ENCODE measurements around the gene WRAP53. TPM values are rescaled to one million over a fixed set of nuclear protein-coding genes. Genes with fewer than 3 reads are reported as not detected.
A peak's percentile ranks its signal among the peaks of the same experiment; 100 is the strongest.

The WRAP53 gene
- total RNA-seq, 4 donors from 2014 or later: 3.6 to 8.0 (median 4.8) TPM

- peaks cover 0 to 45% of the 10 kb centered on the region in 2 donors for H3K27me3 ChIP-seq
- DNase-seq (ENCODE audit: low spot score in 2 of 2): peak; percentile 24 to 25
- WGBS, 2 donors: 2% methylated on average over 26 to 34 of the region's 34 CpGs
Observed at GRCh38 chr17:7650509-7651096, 37.7 kb upstream of the WRAP53 start, which contains the start of gene ATP1B2. TSS of gene ATP1B2 (plus strand) at chr17:7650926. CDS start at chr17:7651519, 593 bp downstream.

DNA sequence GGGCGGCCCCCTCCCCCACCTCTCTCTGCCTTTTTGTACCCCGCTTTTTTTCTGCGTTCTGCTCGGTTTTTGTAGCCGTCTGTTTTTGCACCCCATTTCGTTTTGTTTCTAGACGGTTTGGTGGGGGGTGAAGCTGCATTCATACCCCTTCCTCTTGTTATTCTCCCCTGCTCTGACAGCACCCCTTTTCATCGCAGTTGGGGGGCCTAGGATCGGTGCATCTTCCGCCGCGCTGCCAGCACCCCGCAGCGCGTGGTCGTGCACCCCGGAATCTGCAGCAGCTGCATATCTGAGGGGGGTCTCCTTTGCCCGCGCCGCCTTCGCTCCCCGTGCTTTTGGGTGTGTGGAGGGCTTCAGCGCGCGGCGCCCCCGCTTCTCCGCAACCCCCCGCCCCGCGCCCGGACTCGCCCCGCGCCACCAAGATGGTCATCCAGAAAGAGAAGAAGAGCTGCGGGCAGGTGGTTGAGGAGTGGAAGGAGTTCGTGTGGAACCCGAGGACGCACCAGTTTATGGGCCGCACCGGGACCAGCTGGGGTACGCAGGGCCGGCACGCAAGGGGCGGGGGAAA is 37.1 kb upstream of the WRAP53 start:
- Histone ChIP-seq H3K27ac (peak overlapping the region; percentile 1 to 88 (median 74)), H3K27me3 (peaks cover 0 to 45% of the 10 kb centered on the region in 2 donors), H3K36me3 (no peaks in the 10 kb centered on the region), H3K4me3 (peak overlapping the region; percentile 28 to 62 (median 52)), H3K4me1 (peaks cover 0 to 25% (median 16%) of the 10 kb centered on the region in 4 donors), H3K9me3 (no peaks in the 10 kb centered on the region)
- TF ChIP-seq, protein P1, sequence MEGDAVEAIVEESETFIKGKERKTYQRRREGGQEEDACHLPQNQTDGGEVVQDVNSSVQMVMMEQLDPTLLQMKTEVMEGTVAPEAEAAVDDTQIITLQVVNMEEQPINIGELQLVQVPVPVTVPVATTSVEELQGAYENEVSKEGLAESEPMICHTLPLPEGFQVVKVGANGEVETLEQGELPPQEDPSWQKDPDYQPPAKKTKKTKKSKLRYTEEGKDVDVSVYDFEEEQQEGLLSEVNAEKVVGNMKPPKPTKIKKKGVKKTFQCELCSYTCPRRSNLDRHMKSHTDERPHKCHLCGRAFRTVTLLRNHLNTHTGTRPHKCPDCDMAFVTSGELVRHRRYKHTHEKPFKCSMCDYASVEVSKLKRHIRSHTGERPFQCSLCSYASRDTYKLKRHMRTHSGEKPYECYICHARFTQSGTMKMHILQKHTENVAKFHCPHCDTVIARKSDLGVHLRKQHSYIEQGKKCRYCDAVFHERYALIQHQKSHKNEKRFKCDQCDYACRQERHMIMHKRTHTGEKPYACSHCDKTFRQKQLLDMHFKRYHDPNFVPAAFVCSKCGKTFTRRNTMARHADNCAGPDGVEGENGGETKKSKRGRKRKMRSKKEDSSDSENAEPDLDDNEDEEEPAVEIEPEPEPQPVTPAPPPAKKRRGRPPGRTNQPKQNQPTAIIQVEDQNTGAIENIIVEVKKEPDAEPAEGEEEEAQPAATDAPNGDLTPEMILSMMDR (IDR thresholded peaks at IDR 0.05): no peak
- no peak for TF ChIP-seq EP300 (IDR thresholded peaks at IDR 0.05)
- no peak for TF ChIP-seq POLR2A (IDR thresholded peaks at IDR 0.05)
- WGBS, 2 donors: 1% methylated on average over 40 to 44 of the region's 45 CpGs
- DNase-seq (ENCODE audit: low spot score in 2 of 2): no peak

More at GRCh38 chr17:7650509-7651096, 37.7 kb upstream of the WRAP53 start, which contains the start of gene ATP1B2:
- TF ChIP-seq, protein P1 (IDR thresholded peaks at IDR 0.05): no peak
- TF ChIP-seq POLR2A (IDR thresholded peaks at IDR 0.05): no peak
- TF ChIP-seq EP300 (IDR thresholded peaks at IDR 0.05): no peak
- peak within 1 kb of the TSS; percentile 1 to 88 (median 74) for H3K27ac ChIP-seq
- H3K4me3 ChIP-seq: peak within 1 kb of the TSS; percentile 28 to 62 (median 52)
- H3K9me3 ChIP-seq: no peaks in the 10 kb centered on the region
- peaks cover 0 to 25% (median 16%) of the 10 kb centered on the region in 4 donors for H3K4me1 ChIP-seq
- H3K36me3 ChIP-seq: no peaks in the 10 kb centered on the region

DNA sequence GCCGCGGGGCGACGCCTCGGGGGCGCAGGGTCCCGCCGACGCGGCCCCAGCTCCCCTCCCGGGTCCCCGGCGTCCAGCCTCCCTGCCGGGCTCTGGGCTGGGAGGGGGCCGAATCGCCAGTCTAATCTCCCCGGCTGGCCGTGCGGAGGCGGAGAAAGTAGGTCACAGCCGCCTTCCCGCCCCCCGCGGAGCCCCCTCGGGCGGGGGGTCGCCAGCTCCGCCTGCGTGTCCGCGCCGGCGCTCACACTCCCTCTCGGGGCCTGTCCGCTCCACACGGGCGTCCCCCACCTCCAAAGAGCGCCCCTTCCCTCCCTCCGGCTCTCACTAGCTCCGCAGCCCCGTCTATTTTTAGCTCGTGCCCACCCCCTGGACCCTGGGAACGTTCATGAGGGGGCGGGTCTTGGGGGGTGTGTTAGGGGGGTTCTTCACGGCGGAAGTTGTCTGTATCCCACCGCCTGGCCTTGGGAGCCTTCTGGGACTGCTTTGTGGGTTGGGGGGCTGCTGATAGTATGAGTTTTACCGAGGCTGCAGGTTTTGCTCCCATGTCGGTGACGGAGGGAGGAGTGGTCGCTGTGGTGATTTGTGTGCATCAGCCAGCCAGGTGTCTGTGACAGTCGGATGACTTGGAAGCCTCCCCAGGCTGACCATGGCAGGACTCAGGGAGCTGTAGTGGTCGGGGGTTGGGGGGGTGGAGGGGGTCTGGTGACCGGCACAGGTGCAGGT is 36.5 kb upstream of the WRAP53 start:
- peaks cover 0 to 27% (median 16%) of the 10 kb centered on the region in 4 donors for H3K4me1 ChIP-seq
- no peaks in the 10 kb centered on the region for H3K36me3 ChIP-seq
- no peaks in the 10 kb centered on the region for H3K9me3 ChIP-seq
- peak overlapping the region; percentile 1 to 88 (median 74) for H3K27ac ChIP-seq
- WGBS, 2 donors: 5 to 8% methylated on average over 30 to 38 of the region's 54 CpGs
- peak overlapping the region; percentile 28 to 62 (median 52) for H3K4me3 ChIP-seq
- peaks cover 0 to 40% of the 10 kb centered on the region in 2 donors for H3K27me3 ChIP-seq
- DNase-seq (ENCODE audit: low spot score in 2 of 2): no peak
- TF ChIP-seq EP300 (IDR thresholded peaks at IDR 0.05): no peak
- TF ChIP-seq, protein P1 (IDR thresholded peaks at IDR 0.05): no peak
- TF ChIP-seq POLR2A (IDR thresholded peaks at IDR 0.05): no peak

DNA sequence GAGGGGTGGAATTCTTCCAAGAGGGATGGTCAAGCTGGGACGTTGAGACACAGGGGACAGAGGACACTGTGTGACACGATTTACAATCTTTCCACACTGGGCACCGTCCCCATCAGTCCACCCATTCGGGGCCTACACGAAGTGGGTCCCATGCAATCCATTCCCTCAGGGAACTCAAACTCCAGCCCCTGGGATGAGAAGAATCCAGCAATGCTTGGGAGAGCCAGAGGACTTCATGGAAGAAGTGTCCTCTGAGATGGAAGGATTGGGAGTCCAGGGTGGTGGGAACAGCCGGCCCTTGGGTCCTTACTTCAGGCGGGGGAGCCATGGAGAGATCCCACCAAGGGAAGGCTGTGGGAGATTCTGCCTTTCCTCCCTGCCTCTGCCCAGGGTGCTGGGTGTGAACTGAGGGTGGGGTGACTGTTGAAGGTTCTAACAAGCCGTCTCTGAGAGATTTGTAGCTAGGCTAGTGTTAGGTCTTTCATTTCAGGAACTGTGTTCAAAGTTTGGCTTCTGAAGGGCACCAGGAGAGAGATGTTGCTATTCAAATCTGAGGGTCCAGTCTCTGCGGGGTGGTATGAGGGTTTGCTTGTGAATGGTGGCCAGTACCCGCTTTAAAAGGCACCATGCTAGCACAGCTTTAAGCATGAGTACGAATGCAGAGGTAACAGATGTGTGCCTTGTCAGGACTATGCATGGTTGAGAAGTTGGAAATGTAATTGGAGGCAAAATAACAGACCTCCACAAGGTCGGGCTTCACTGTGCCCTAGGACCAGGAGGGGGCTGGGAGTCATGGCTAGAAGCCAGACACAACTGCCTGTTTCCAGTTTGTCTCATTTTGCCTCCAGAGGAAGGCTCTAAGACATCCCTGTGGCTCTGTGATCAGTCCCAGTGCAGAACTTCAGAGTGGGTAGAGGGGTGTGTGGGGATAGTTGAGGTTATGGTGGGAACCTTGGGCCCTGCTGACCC is 35.6 kb upstream of the WRAP53 start:
- Histone ChIP-seq H3K4me1 (peaks cover 0 to 36% (median 21%) of the 10 kb centered on the region in 4 donors), H3K4me3 (no peak overlapping the region), H3K27me3 (peaks cover 0 to 38% of the 10 kb centered on the region in 2 donors), H3K36me3 (no peaks in the 10 kb centered on the region), H3K27ac (peak overlapping the region in 2 of 4 donors; percentile 3 to 84), H3K9me3 (no peaks in the 10 kb centered on the region)
- TF ChIP-seq POLR2A (IDR thresholded peaks at IDR 0.05) (no peak), EP300 (IDR thresholded peaks at IDR 0.05) (no peak)
- TF ChIP-seq, protein P1 (IDR thresholded peaks at IDR 0.05): no peak
- no peak for DNase-seq (ENCODE audit: low spot score in 2 of 2)
- WGBS, 2 donors: 49 to 57% methylated on average over 9 to 12 of the region's 12 CpGs
